Measurements from ENCODE around the gene SFT2D3.
A peak's percentile ranks its signal among the peaks of the same experiment; 100 is the strongest.

The SFT2D3 gene

GRCh38 chr2:127664895-127665225, 36.4 kb upstream of the SFT2D3 start:
- no peak for DNase-seq

GRCh38 chr2:127665267-127665893, 35.9 kb upstream of the SFT2D3 start:
- DNase-seq: no peak

- no peak for DNase-seq
Measured at GRCh38 chr2:127669056-127669455, 32.2 kb upstream of the SFT2D3 start.

- DNase-seq: no peak
Measured at GRCh38 chr2:127670055-127670956, 31.0 kb upstream of the SFT2D3 start.

GRCh38 chr2:127670957-127671290, 30.4 kb upstream of the SFT2D3 start:
- DNase-seq: no peak

DNA sequence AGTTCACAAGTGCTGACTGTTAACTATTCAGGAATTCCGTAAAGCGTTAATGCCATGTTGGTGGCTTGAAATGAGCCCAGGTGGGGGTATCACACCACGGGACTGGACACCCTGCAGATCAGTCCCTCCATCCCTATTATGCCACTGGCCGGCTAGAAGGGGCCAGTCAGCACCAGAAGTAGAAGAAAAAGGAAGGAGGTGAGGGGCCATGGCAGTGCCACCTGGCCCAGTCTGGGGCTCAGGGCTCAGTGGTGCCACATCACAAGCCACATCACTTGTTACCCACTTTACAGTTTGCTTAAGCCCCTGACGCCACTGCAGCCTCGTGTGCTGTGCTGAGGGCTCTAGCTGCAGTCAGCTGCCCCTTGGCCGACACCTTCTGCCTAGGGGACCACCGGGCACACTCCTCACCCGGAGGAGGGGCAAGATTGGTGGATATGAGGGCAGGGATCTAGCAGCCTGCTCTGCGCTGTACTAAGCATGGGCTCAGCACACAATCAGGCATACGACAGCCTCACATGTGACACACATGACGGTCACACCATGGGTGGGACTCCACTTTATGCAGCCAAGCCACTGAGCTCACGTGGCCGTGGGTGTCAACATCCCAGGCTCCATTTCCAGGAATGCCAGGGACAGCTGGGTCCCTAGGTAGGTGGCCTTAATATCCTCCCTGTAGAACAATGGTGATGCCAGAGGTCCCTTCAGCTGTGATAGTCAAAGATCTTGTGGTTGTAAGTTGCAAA, 29.6 kb upstream of the SFT2D3 start:
- DNase-seq: no peak

- no peak for DNase-seq
Measured at GRCh38 chr2:127672341-127673224, 28.7 kb upstream of the SFT2D3 start.

DNA sequence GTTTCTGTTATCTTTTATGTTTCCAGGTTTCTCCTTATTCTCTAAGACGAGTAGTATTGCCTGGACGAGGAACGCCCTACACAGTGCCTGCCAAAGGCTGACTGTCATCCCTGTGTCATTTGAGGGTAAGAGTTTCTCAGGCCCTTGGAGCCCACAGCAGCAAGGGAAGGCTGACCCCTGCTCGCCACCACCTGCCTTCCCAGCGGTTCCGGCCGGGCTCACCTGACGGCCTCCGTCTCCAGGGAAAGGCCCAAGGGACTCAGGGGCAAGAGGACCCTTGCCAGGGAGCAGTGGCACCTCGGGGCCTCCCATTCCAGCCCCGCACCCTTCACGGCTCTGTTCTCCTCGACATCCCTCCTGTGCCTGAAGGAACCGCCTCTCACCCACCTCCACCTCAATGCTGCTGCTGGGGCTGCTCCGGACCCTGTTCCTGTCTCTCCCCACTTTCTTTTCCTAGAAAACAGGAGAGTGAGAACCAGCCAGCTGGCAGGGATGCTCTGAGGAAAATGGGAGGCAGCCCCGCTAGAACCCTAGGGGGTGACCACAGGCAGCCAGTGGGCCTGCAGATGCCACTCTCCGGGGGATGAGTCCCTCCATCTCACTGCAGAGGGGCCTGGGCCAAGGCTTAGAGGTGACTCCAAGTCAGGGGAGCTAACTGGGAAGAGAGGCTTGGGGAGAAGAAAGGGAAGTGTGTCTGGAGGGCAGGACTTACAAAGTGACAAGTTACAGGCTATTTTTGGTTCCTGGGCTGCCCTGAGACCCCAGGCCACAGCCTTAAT, 27.8 kb upstream of the SFT2D3 start:
- DNase-seq: no peak

GRCh38 chr2:127674241-127675209, 26.8 kb upstream of the SFT2D3 start:
- no peak for DNase-seq

GRCh38 chr2:127675331-127676261, 25.7 kb upstream of the SFT2D3 start, which contains the start of gene LIMS2:
Gene LIMS2 (minus strand): TSS chr2:127675530. CDS start chr2:127675024, 506 bp downstream.
- no peak for DNase-seq

DNA sequence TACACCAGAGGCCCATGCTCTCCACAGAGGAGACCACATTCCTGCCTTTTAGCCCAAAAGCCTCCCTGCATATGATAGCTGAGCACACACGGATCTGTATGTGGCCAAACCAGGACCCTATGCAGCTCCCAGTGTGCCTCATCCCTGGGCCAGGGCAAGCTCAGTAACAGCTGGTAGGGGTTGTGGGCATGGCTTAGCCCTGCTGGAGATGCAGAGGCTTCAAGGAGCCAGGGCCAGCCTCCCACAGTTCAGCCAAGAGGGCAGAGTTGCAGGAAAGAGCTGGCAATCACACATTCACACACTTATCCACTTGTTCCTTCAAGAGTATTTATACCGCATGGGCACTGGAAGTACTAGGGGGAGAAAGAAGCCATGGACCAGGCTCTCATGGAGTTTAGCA, 24.4 kb upstream of the SFT2D3 start:
- no peak for DNase-seq

DNA sequence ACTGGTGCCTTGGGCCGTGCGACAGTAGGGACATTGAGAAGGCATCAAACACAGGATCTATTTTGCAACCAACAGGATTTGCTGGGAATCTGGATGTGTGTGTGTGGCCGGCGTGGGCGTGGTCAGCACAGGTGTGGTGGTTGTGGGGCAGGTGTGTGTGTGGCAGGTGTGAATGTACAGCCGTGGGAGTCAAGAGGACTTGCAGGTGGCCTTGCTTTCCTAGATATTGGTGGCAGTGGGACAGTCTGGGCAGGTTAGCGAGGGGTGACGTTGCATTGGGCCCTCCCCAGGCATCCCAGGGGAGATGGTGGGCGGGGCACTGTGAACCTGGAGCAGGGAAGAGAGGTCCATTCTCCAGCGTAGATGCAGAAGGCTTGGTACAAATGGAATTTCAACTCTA, 22.8 kb upstream of the SFT2D3 start:
- no peak for DNase-seq

- DNase-seq: no peak
Measured at GRCh38 chr2:127678991-127679390, 22.3 kb upstream of the SFT2D3 start.

DNA sequence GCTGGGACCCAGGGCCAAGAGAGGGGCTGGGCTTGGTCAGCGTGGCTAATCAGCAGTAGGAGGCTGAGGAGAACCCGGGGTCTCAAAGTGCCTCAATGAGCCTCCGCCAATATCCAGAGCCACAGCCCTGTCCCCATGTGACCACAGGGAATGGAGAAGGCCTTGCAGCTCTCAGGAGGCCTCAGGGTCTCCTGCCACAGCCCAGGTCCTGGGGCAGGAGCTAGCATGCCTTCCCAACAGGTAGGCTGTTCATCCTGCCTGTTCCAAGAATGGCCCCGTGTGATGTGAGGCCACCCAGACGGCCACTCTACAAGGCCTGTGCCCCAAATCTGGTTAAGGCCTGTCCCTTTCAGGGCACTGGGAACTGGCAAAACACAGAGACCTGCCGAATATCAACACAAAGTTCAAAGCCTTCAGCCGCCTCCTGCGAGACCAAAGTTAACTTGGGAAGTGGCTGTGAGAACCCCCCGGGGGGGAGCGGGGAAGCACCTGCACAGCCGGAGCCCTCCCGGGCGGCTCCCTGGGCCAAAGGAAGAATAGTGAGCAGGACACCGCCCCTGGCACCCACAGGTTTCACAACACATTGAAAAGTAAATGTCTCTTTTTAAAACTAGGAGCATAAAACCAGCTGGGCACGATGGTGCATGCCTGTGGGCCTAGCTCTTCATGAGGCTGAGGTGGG, 21.5 kb upstream of the SFT2D3 start:
- DNase-seq: no peak

DNA sequence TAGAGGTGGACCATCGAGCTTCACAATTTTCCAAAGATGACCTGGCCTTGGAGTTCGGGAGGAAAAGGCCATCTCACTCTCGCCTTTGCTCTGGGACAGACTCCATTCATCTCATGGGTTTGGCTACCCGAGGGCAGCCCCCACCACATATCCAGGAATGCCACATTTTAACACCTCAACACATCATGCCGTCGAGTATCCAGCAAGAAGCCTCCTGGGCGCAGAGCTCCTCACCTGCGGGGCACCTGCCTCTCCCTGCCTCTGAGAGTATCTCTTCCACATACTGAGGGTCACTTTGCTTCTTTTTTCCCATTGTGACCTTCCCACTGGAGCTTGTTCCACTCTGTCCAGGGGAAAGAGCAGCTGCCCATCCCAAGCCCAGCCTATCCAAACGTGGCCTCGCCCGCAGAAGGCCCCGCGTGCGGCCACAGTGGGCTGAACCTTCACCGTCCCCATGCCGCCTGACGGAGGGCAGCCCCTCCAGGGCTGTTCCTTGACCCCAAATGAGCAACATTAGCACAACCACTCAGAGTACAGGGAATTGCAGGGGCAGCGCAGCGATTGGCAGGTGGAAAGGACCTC, 20.5 kb upstream of the SFT2D3 start:
- DNase-seq: no peak

- peak; percentile 14 for DNase-seq
Measured at GRCh38 chr2:127681288-127681804, 20.0 kb upstream of the SFT2D3 start.

DNA sequence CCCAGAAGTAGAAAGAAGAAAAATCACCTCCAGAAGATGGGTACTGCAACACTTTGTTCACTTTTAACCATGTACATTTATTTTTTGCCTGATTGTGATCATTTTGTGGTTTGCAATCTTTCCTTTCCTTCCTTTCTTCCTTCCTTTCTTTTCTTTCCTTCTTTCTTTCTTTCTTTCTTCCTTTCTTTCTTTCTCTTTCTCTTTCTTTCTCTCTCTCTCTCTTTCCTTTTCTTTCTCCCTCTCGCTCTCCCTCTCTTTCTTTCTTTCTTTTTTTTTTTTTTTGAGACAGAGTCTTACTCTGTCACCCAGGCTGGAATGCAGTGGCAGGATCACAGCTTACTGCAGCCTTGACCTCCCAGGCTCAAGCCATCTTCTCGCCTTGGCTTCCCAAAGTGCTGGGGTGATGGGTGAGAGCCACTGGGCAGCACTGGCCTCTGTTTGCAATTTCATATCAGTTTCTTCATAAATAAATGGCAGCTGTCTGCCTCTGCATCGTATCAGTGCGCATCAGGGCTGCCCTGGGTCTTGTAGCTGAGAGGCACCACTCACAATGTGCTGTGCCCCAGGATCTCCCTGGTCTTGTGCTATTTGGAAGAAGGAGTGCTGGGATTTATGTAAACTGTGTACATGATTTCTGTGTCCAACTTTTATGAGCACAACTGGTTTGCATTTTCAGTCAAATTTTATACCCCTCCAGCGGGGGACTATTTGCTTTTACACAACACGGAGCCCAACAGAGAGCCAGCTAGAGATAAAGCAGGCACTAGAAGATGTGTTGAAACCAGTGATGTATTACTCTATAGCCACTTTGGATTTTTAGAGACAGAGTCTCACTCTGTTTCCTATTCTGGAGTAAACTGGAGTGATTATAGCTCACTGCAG, 19.1 kb upstream of the SFT2D3 start:
- DNase-seq: no peak
